ENCODE measurements around the gene AGMO.

- TF ChIP-seq SAP30 (IDR thresholded peaks at IDR 0.05; ENCODE audit: insufficient read depth, insufficient replicate concordance, low read length): no peak
- TF ChIP-seq, protein P1, sequence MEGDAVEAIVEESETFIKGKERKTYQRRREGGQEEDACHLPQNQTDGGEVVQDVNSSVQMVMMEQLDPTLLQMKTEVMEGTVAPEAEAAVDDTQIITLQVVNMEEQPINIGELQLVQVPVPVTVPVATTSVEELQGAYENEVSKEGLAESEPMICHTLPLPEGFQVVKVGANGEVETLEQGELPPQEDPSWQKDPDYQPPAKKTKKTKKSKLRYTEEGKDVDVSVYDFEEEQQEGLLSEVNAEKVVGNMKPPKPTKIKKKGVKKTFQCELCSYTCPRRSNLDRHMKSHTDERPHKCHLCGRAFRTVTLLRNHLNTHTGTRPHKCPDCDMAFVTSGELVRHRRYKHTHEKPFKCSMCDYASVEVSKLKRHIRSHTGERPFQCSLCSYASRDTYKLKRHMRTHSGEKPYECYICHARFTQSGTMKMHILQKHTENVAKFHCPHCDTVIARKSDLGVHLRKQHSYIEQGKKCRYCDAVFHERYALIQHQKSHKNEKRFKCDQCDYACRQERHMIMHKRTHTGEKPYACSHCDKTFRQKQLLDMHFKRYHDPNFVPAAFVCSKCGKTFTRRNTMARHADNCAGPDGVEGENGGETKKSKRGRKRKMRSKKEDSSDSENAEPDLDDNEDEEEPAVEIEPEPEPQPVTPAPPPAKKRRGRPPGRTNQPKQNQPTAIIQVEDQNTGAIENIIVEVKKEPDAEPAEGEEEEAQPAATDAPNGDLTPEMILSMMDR (IDR thresholded peaks at IDR 0.05; ENCODE audit: control extremely low read depth in 1 of 3, insufficient read depth in 1 of 3, low read depth in 1 of 3, low read length in 3 of 3): no peak
- TF ChIP-seq TAF1 (IDR thresholded peaks at IDR 0.05; ENCODE audit: low read depth, low read length): no peak
- TF ChIP-seq CHD2 (IDR thresholded peaks at IDR 0.05; ENCODE audit: low read length): no peak
- TF ChIP-seq NANOG (IDR thresholded peaks at IDR 0.05; ENCODE audit: insufficient read depth, low read depth, low read length, poor library complexity, severe bottlenecking): no peak
- TF ChIP-seq POLR2A (IDR thresholded peaks at IDR 0.05; ENCODE audit: control extremely low read depth in 1 of 2, low read depth in 2 of 2, low read length in 2 of 2): no peak
- no peak for TF ChIP-seq CEBPB (IDR thresholded peaks at IDR 0.05; ENCODE audit: low read depth, low read length)
- TF ChIP-seq, protein P2, sequence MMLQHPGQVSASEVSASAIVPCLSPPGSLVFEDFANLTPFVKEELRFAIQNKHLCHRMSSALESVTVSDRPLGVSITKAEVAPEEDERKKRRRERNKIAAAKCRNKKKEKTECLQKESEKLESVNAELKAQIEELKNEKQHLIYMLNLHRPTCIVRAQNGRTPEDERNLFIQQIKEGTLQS (IDR thresholded peaks at IDR 0.05; ENCODE audit: insufficient read depth, low read depth, low read length): no peak
- no peak for TF ChIP-seq EZH2 (IDR thresholded peaks at IDR 0.05; ENCODE audit: low read depth, low read length, severe bottlenecking)
Measured at GRCh38 chr7:15566476-15566875, 4.7 kb upstream of the AGMO start.
